GM10248 (cell line): ENCODE measurements around the gene ZDHHC24.

Experiments
- CTCF ChIA-PET: fragments of 300-600 bp; sonication (Branson Sonifier 250); formaldehyde crosslinking; extraction: SDS; loops from one replicate; lab custom pipeline; 2021; ENCODE audit warnings: antibody characterized with exemption; lab: Yijun Ruan, JAX
- POLR2A ChIA-PET: fragments of 350-650 bp; sonication (Branson Sonifier 250); formaldehyde crosslinking; extraction: SDS; loops from one replicate; lab custom pipeline; 2020; ENCODE audit warnings: antibody characterized with exemption; lab: Yijun Ruan, JAX
- DNase-seq: peaks from one replicate; pipeline ENCODE4 v3.0.0; 2012; ENCODE audit errors: extremely low spot score
- TF ChIP-seq, protein P1 (sequence below): IDR thresholded peaks from 2 replicates; pipeline ENCODE4 v1.5.1; 2012; ENCODE audit warnings: mild to moderate bottlenecking, low read depth; ENCODE audit errors: extremely low read depth, missing control alignments, control extremely low read depth

ZDHHC24 gene

GRCh38 chr11:66567787-66568123 is 21.9 kb upstream of the ZDHHC24 start:
- TF ChIP-seq, protein P1, sequence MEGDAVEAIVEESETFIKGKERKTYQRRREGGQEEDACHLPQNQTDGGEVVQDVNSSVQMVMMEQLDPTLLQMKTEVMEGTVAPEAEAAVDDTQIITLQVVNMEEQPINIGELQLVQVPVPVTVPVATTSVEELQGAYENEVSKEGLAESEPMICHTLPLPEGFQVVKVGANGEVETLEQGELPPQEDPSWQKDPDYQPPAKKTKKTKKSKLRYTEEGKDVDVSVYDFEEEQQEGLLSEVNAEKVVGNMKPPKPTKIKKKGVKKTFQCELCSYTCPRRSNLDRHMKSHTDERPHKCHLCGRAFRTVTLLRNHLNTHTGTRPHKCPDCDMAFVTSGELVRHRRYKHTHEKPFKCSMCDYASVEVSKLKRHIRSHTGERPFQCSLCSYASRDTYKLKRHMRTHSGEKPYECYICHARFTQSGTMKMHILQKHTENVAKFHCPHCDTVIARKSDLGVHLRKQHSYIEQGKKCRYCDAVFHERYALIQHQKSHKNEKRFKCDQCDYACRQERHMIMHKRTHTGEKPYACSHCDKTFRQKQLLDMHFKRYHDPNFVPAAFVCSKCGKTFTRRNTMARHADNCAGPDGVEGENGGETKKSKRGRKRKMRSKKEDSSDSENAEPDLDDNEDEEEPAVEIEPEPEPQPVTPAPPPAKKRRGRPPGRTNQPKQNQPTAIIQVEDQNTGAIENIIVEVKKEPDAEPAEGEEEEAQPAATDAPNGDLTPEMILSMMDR: no peak
- ChIA-PET CTCF (interaction anchor here (1.0 to 4.4 kb wide), 4 partner anchors 10 to 110 kb away, joined by 3 to 23 read pairs (median 11); partner anchors contain the start of gene RBM4B), POLR2A (interaction anchor here (1.2 kb wide), 1 partner anchor 22 kb away, joined by 3 read pairs; the partner anchor contains the start of gene ZDHHC24)
- no peak for DNase-seq

GRCh38 chr11:66566221-66566620 is 20.4 kb upstream of the ZDHHC24 start:
- DNase-seq: no peak
- POLR2A ChIA-PET: interaction anchor here (0.6 kb wide), 1 partner anchor 14 kb away, joined by 4 read pairs; no protein-coding TSS in a partner anchor
- CTCF ChIA-PET: interaction anchor here (1.1 to 4.4 kb wide), 2 partner anchors 25 to 112 kb away, joined by 3 to 23 read pairs; partner anchors contain the start of gene RBM4B
- TF ChIP-seq, protein P1: no peak

DNA sequence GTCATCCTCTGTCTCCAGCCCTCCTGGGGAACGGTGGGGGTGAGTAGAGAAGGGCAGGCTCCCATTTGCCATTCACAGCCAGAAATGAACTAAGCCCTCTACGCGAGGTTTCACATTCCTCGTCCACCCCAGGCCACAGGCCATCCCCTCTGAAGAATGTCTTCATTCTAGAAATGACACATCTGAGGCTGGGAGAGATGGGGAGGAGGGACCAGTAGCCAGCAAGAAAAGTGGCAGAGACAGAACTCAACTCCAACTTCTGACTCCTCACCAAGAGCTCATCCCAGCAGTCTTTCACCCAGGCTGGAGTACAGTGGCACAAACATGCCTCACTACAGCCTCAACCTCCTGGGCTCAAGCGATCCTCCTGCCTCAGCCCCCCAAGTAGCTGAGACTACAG is 19.1 kb upstream of the ZDHHC24 start:
- ChIA-PET POLR2A (no interaction called here), CTCF (interaction anchor here (0.7 kb wide), 1 partner anchor 8 kb away, joined by 3 read pairs; no protein-coding TSS in a partner anchor)
- TF ChIP-seq, protein P1: no peak
- DNase-seq: no peak

- POLR2A ChIA-PET: no interaction called here
These were observed 18.7 kb upstream of the ZDHHC24 start for GRCh38 chr11:66564538-66564937.

DNA sequence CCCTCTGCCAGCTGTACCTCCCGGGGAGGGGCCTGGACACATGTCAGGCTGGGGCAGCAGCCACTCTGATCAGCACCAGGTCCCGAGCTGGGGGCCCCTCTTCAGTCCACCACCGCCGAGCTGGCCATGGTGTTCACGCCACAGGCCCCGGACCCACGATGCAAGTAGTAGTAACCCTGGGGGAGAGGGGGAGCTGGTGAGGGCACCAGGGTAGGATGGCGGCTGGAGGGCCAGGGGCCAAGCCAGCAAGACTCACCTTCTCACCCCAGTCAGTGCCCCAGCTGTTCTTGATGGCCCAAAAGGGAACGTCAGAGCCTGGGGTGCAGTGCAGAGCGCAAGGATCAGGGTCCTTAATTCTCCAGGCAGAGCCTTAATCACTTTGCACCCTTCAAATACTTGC is 18.0 kb upstream of the ZDHHC24 start:
- no peak for DNase-seq
- ChIA-PET POLR2A (no interaction called here), CTCF (interaction anchor here (1.0 to 2.5 kb wide), 2 partner anchors 14 to 125 kb away, joined by 3 to 11 read pairs; no protein-coding TSS in a partner anchor)
- TF ChIP-seq, protein P1: no peak

More at GRCh38 chr11:66564538-66564937, 18.7 kb upstream of the ZDHHC24 start:
- TF ChIP-seq, protein P1: no peak
- CTCF ChIA-PET: interaction anchor here (0.7 kb wide), 1 partner anchor 9 kb away, joined by 3 read pairs; no protein-coding TSS in a partner anchor
- no peak for DNase-seq

- ChIA-PET CTCF (interaction anchor here (1.0 to 2.5 kb wide), 4 partner anchors 14 to 126 kb away, joined by 3 to 11 read pairs (median 4); partner anchors contain the start of gene ZDHHC24), POLR2A (no interaction called here)
These were observed 17.2 kb upstream of the ZDHHC24 start for GRCh38 chr11:66562907-66563583.

More at GRCh38 chr11:66562907-66563583, 17.2 kb upstream of the ZDHHC24 start:
- no peak for DNase-seq
- TF ChIP-seq, protein P1: no peak
